ENCODE results near the gene MAGI2. TPM values are rescaled to one million over a fixed set of nuclear protein-coding genes. Genes with fewer than 3 reads are reported as not detected.

MAGI2 gene
- total and polyA plus RNA-seq, 2 donors from 2014 or later, result 4.4 to 9.0 TPM

- Histone ChIP-seq H3K9ac (ENCODE audit: low read length in 3 of 3) (no peak overlapping the region), H3K27ac (ENCODE audit: low read depth in 2 of 2, low read length in 2 of 2) (no peak overlapping the region), H3K4me1 (ENCODE audit: control insufficient read depth in 2 of 3, insufficient read depth in 2 of 3, low read depth in 1 of 3, low read length in 3 of 3) (peaks cover 0 to 4% (median 0%) of the 10 kb centered on the region in 3 donors), H3K27me3 (ENCODE audit: control insufficient read depth, insufficient read depth, low read length) (no peaks in the 10 kb centered on the region), H3K9me3 (ENCODE audit: control insufficient read depth in 2 of 3, insufficient read depth in 1 of 3, low read length in 3 of 3) (no peaks in the 10 kb centered on the region), H3K36me3 (ENCODE audit: control insufficient read depth in 2 of 3, insufficient read depth in 3 of 3, low read length in 3 of 3) (peaks cover 0 to 2% (median 0%) of the 10 kb centered on the region in 3 donors), H3K4me3 (ENCODE audit: low read length in 3 of 3) (no peak overlapping the region)
- no peak for FAIRE-seq
- no peak for TF ChIP-seq CTCF (IDR thresholded peaks at IDR 0.05; ENCODE audit: borderline replicate concordance, extremely low read depth, insufficient read depth)
- DNase-seq, result no peak
- intact Hi-C loops (cut with DNase I), result no loop called here
Measured at GRCh38 chr7:79459381-79459780, 5.9 kb upstream of the MAGI2 start.

GRCh38 chr7:79458796-79459195 lies 5.3 kb upstream of the MAGI2 start:
- Histone ChIP-seq H3K4me1 (ENCODE audit: control insufficient read depth in 2 of 3, insufficient read depth in 2 of 3, low read depth in 1 of 3, low read length in 3 of 3) (peaks cover 0 to 4% (median 0%) of the 10 kb centered on the region in 3 donors), H3K4me3 (ENCODE audit: low read length in 3 of 3) (no peak overlapping the region), H3K27me3 (ENCODE audit: control insufficient read depth, insufficient read depth, low read length) (no peaks in the 10 kb centered on the region), H3K36me3 (ENCODE audit: control insufficient read depth in 2 of 3, insufficient read depth in 3 of 3, low read length in 3 of 3) (peaks cover 0 to 2% (median 0%) of the 10 kb centered on the region in 3 donors), H3K9ac (ENCODE audit: low read length in 3 of 3) (no peak overlapping the region), H3K27ac (ENCODE audit: low read depth in 2 of 2, low read length in 2 of 2) (no peak overlapping the region), H3K9me3 (ENCODE audit: control insufficient read depth in 2 of 3, insufficient read depth in 1 of 3, low read length in 3 of 3) (no peaks in the 10 kb centered on the region)
- intact Hi-C loops (cut with DNase I), result no loop called here
- no peak for FAIRE-seq
- no peak for DNase-seq
- TF ChIP-seq CTCF (IDR thresholded peaks at IDR 0.05; ENCODE audit: borderline replicate concordance, extremely low read depth, insufficient read depth), result no peak

GRCh38 chr7:79455173-79455790 lies 1.8 kb upstream of the MAGI2 start:
- peaks cover 0 to 2% (median 0%) of the 10 kb centered on the region in 3 donors for H3K36me3 ChIP-seq (ENCODE audit: control insufficient read depth in 2 of 3, insufficient read depth in 3 of 3, low read length in 3 of 3)
- intact Hi-C loops (cut with DNase I), result no loop called here
- H3K4me1 ChIP-seq (ENCODE audit: control insufficient read depth in 2 of 3, insufficient read depth in 2 of 3, low read depth in 1 of 3, low read length in 3 of 3), result peaks cover 2 to 8% (median 4%) of the 10 kb centered on the region in 3 donors
- H3K9me3 ChIP-seq (ENCODE audit: control insufficient read depth in 2 of 3, insufficient read depth in 1 of 3, low read length in 3 of 3), result no peaks in the 10 kb centered on the region
- H3K27ac ChIP-seq (ENCODE audit: low read depth in 2 of 2, low read length in 2 of 2), result no peak overlapping the region
- no peak for TF ChIP-seq CTCF (IDR thresholded peaks at IDR 0.05; ENCODE audit: borderline replicate concordance, extremely low read depth, insufficient read depth)
- FAIRE-seq, result no peak
- H3K4me3 ChIP-seq (ENCODE audit: low read length in 3 of 3), result peak overlapping the region; percentile 88 to 97 (median 93)
- DNase-seq, result no peak
- H3K27me3 ChIP-seq (ENCODE audit: control insufficient read depth, insufficient read depth, low read length), result no peaks in the 10 kb centered on the region
- H3K9ac ChIP-seq (ENCODE audit: low read length in 3 of 3), result peak overlapping the region; percentile 79 to 94 (median 86)
